LNCAP (cell line): ENCODE results near the gene TJP1.

Experiments
- CTCF ChIP-seq: fragments of 450-650 bp; IDR thresholded peaks from 2 replicates; pipeline ENCODE4 v1.5.1; 2017; ENCODE audit warnings: mild to moderate bottlenecking

Gene TJP1

GRCh38 chr15:29686445-29687203, 135.6 kb downstream of the TJP1 start:
- no peak for TF ChIP-seq CTCF

GRCh38 chr15:29686079-29686425, 136.2 kb downstream of the TJP1 start:
- TF ChIP-seq CTCF = no peak

GRCh38 chr15:29685156-29686078, 136.9 kb downstream of the TJP1 start:
- no peak for TF ChIP-seq CTCF

GRCh38 chr15:29682781-29683180, 139.5 kb downstream of the TJP1 start:
- TF ChIP-seq CTCF = no peak

GRCh38 chr15:29682361-29682760, 139.9 kb downstream of the TJP1 start:
- TF ChIP-seq CTCF = no peak

- TF ChIP-seq CTCF = no peak
Measured at GRCh38 chr15:29681946-29682345, 140.3 kb downstream of the TJP1 start.

GRCh38 chr15:29681166-29681845, 141.0 kb downstream of the TJP1 start:
- TF ChIP-seq CTCF = no peak
